Right atrium auricular region (tissue), 2 donors: ENCODE measurements around the gene DST. TPM values are rescaled to one million over a fixed set of nuclear protein-coding genes. Genes with fewer than 3 reads are reported as not detected.

Source experiments
- DNase-seq: peaks from one replicate; pipeline ENCODE4 v3.0.0-alpha.2; 2019; ENCODE audit warnings: low spot score
- H3K27ac ChIP-seq, 2 donors: fragments of 200-600 bp; sonication (generic); 1 replicate in 1 of 2; 2 replicates in 1 of 2; pipeline ENCODE4 v1.5.1; 2016 to 2019
- H3K27me3 ChIP-seq, 2 donors: fragments of 200-600 bp; sonication (generic); one replicate each; pipeline versions ENCODE4 v1.5.1 to v1.6.0; 2017 to 2019
- H3K36me3 ChIP-seq: fragments of 200-600 bp; sonication (generic); one replicate; pipeline ENCODE4 v1.5.1; 2016
- H3K4me1 ChIP-seq, 2 donors: fragments of 200-600 bp; sonication (generic); one replicate each; pipeline versions ENCODE4 v1.5.1 to v1.6.0; 2017 to 2019
- H3K4me3 ChIP-seq, 2 donors: fragments of 200-600 bp; sonication (generic); 1 replicate in 1 of 2; 2 replicates in 1 of 2; pipeline ENCODE4 v1.5.1; 2017 to 2019; ENCODE audit warnings: mild to moderate bottlenecking in 1 of 2, moderate library complexity in 1 of 2
- H3K9me3 ChIP-seq, 2 donors: fragments of 200-600 bp; sonication (generic); one replicate each; pipeline ENCODE4 v1.5.1; 2019
- total RNA-seq, 2 donors: library from RNA; depleted of rRNA; stranded (reverse); fragments of >200 nt; gene quantifications; one replicate each; pipeline ENCODE4 v1.1.0, GENCODE V29; 2016
- TF ChIP-seq, protein P1 (sequence below), 2 donors: fragments of 200-600 bp; sonication (generic); IDR thresholded peaks; one replicate each; pipeline ENCODE4 v1.5.1; 2019; ENCODE audit warnings: antibody characterized with exemption in 2 of 2

Gene DST
- total RNA-seq, 2 donors from 2014 or later: 257 to 285 TPM

DNA sequence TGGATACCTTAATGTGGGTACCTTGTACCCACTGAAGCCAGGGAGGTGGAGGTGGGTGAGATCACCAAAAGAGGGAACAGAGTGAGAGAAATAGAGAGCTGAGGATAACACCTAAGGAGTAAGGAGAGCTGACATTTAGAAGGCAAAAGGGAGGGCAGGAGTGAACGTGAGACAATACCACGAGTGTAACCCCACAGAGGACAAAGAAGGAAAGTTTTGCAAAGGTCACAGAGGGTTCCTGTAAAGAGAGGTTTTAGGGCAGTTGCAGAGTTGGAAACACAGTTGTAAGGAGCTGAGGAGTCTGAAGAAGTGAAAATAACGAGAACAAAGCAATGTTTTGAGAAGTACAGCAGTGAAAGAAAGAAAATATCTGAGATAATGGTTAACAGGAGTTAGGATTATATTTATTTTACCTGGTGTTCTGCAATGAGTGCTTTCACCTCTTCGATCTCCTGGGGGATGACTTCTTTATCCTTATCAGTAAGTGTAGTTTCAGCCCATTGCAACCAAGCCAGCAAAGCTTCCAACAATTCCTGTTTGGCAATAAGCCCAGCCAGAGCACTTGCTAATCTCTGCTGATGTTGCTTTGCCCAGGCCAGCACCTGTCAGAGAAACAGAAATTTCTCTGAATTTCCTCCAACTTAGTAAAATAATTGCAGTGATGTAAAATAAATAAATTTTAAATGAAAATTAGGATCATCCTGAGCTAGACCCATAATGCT lies 166.8 kb downstream of the DST start:
- no peak overlapping the region for H3K4me3 ChIP-seq
- no peaks in the 10 kb centered on the region for H3K27me3 ChIP-seq
- TF ChIP-seq, protein P1, sequence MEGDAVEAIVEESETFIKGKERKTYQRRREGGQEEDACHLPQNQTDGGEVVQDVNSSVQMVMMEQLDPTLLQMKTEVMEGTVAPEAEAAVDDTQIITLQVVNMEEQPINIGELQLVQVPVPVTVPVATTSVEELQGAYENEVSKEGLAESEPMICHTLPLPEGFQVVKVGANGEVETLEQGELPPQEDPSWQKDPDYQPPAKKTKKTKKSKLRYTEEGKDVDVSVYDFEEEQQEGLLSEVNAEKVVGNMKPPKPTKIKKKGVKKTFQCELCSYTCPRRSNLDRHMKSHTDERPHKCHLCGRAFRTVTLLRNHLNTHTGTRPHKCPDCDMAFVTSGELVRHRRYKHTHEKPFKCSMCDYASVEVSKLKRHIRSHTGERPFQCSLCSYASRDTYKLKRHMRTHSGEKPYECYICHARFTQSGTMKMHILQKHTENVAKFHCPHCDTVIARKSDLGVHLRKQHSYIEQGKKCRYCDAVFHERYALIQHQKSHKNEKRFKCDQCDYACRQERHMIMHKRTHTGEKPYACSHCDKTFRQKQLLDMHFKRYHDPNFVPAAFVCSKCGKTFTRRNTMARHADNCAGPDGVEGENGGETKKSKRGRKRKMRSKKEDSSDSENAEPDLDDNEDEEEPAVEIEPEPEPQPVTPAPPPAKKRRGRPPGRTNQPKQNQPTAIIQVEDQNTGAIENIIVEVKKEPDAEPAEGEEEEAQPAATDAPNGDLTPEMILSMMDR (IDR thresholded peaks at IDR 0.05): no peak
- H3K27ac ChIP-seq: peak overlapping the region in 1 of 2 donors; percentile 1
- no peak for DNase-seq
- H3K4me1 ChIP-seq: peaks cover 0 to 11% of the 10 kb centered on the region in 2 donors
- peaks cover 73% of the 10 kb centered on the region for H3K36me3 ChIP-seq
- peaks cover 0 to 5% of the 10 kb centered on the region in 2 donors for H3K9me3 ChIP-seq

DNA sequence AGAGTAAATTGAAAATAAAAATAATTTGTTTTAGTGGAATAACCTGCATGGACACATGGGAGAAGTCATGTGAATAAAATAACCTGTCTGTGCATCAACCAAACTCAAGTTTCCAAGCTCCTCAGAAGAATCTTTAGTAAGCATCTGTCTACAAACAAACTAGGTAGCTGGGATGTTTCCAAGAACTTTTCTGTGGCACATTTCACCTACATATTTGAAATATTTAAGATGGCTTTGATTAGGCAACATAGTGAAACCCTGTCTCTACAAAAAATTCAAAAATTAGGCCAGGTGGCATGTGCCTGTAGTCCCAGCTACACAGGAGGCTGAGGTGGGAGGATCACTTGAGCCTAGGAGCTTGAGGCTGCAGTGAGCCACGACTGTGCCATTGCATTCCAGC lies 168.2 kb downstream of the DST start:
- Histone ChIP-seq H3K27me3 (no peaks in the 10 kb centered on the region), H3K27ac (no peak overlapping the region), H3K9me3 (peaks cover 0 to 1% of the 10 kb centered on the region in 2 donors), H3K36me3 (peaks cover 72% of the 10 kb centered on the region), H3K4me1 (peaks cover 0 to 11% of the 10 kb centered on the region in 2 donors), H3K4me3 (no peak overlapping the region)
- TF ChIP-seq, protein P1 (IDR thresholded peaks at IDR 0.05): no peak
- no peak for DNase-seq

DNA sequence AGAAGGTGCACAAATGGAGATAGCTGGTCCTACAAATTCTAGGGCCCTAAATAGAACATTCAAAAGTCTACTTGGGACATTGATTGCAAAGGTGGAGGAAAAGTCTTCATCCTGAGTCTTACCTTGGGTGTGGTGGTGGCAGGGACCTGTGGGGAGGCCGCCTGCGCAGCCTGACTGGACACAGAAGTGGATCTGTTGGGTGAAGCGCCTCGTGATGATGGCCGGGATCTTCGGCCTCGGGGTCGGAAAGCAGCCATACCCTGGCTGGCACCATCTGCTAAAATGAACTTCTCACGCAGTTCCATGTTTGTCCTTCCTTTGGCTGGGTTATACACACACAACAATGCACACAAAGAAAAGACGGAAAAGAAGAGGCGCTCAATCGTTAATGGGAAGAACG lies 179.2 kb downstream of the DST start:
- Histone ChIP-seq H3K27me3 (no peaks in the 10 kb centered on the region), H3K9me3 (no peaks in the 10 kb centered on the region), H3K36me3 (peaks cover 79% of the 10 kb centered on the region), H3K27ac (no peak overlapping the region), H3K4me1 (no peaks in the 10 kb centered on the region), H3K4me3 (no peak overlapping the region)
- DNase-seq: no peak
- TF ChIP-seq, protein P1 (IDR thresholded peaks at IDR 0.05): no peak

DNA sequence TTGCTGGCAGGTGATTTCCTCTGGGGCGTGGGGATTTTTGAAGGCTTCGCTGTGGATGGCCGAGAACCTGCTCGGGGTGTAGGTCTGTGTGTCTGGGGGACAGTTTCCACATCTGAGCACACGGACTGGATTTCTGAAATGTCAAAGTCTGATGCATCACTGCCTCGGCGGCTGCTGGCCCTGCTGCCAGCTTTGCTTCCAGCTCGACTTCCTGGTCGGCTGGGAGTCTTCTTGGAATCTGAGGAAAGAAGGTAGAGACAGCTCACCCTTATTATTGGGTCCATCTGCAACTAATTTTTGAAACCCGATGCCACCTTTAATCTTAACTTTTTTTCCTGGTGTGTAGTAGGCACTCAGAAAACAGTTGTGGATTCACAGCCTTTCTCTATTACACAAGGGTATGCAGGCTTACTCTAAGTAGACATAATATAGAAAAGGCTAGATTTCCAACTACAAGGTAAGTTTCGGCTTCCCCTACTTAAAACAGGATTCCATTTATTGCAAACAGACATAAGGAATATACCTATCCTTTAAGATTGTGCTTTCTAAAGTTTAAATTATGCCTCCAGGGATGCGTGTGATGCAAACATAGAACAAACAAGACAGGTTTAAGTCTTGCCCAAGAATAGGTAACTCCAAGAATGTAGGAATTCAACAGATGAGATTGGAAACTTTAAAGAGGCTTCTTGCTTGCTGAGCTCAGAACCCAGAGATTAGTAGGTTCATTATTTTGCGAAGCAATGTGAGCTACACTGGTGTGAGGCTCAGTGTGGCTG lies 183.5 kb downstream of the DST start:
- H3K27ac ChIP-seq: no peak overlapping the region
- no peak overlapping the region for H3K4me3 ChIP-seq
- no peaks in the 10 kb centered on the region for H3K4me1 ChIP-seq
- no peaks in the 10 kb centered on the region for H3K27me3 ChIP-seq
- H3K36me3 ChIP-seq: peaks cover 78% of the 10 kb centered on the region
- TF ChIP-seq, protein P1 (IDR thresholded peaks at IDR 0.05): no peak
- DNase-seq: no peak
- H3K9me3 ChIP-seq: no peaks in the 10 kb centered on the region

DNA sequence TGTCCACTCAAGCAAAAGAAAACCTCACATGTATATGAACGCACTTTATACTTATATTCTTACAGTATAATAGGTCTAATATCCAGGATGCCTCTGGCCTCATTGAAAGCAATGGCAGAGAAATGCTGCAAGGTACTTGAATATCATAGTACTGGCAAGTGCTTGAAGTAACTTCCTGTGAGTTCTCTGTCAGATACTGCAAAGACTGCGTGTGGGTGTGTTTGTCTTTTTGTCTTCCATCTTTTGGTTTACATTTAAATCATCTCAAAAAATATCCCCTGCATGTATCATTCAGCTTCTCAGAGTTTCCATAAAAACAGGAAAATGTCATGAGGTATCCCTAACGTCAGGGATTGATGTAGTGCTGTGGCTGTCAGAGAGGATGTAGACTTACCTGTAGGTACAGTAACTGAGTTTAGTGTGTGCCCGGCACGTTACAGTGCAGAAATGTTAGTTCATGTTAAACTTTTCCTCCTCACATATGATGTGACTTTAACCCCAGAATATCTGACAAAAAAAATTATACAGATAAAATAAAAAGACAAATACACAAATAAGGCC lies 184.3 kb downstream of the DST start:
- no peak for DNase-seq
- H3K27ac ChIP-seq: no peak overlapping the region
- no peak overlapping the region for H3K4me3 ChIP-seq
- H3K9me3 ChIP-seq: no peaks in the 10 kb centered on the region
- H3K27me3 ChIP-seq: no peaks in the 10 kb centered on the region
- no peaks in the 10 kb centered on the region for H3K4me1 ChIP-seq
- H3K36me3 ChIP-seq: peaks cover 70% of the 10 kb centered on the region
- TF ChIP-seq, protein P1 (IDR thresholded peaks at IDR 0.05): no peak
